B cell (primary cell): ENCODE data around the gene CNNM4. TPM values are rescaled to one million over a fixed set of nuclear protein-coding genes. Genes with fewer than 3 reads are reported as not detected.

Source experiments
- ATAC-seq: fragments of 200-7000 bp; cut with Tn5 transposase; one replicate; pipeline ENCODE4 v1.10.0; 2021; ENCODE audit warnings: low read depth, mild to moderate bottlenecking, moderate number of reproducible peaks, moderate library complexity
- CTCF ChIA-PET: fragments of 350-600 bp; sonication (Branson Sonifier 250); formaldehyde crosslinking; loops from one replicate; lab custom pipeline; 2021; ENCODE audit warnings: antibody characterized with exemption, inconsistent platforms; lab: Charles Lee
- POLR2A ChIA-PET: fragments of 350-600 bp; sonication (Branson Sonifier 250); formaldehyde crosslinking; loops from one replicate; lab custom pipeline; 2021; ENCODE audit warnings: antibody characterized with exemption; lab: Charles Lee
- DNase-seq: peaks from one replicate; pipeline ENCODE4 v3.0.0; 2013
- H2AFZ ChIP-seq: 2 replicates; pipeline ENCODE4 v1.6.1; 2012; ENCODE audit warnings: mild to moderate bottlenecking, low read depth, low read length; ENCODE audit not compliant: insufficient read depth, poor library complexity, severe bottlenecking
- H3K27ac ChIP-seq, 2 donors: 1 replicate in 1 of 2; 2 replicates in 1 of 2; pipeline ENCODE4 v1.5.1; 2012 to 2013; ENCODE audit warnings: low read length in 2 of 2, mild to moderate bottlenecking in 2 of 2, moderate library complexity in 1 of 2
- H3K27me3 ChIP-seq, 4 experiments: fragments of 200-600 bp in 1 of 4; sonication (generic) in 1 of 4; replicated peaks in 1 of 4; 1 replicate in 2 of 4; 2 replicates in 2 of 4; pipeline versions ENCODE4 v1.6.1 to v1.7.0; 2013 to 2016; ENCODE audit warnings: low read length in 3 of 4, mild to moderate bottlenecking in 2 of 4, mixed read lengths in 1 of 4, moderate library complexity in 1 of 4; ENCODE audit not compliant: insufficient read depth in 4 of 4, control insufficient read depth in 3 of 4; ENCODE audit errors: control extremely low read depth in 1 of 4
- H3K36me3 ChIP-seq, 2 experiments: replicated peaks in 1 of 2; 1 replicate in 1 of 2; 2 replicates in 1 of 2; pipeline versions ENCODE4 v1.6.1 to v1.7.1; 2013; ENCODE audit warnings: low read length in 1 of 2; ENCODE audit not compliant: insufficient read depth in 2 of 2, control insufficient read depth in 1 of 2; ENCODE audit errors: control extremely low read depth in 1 of 2, extremely low read depth in 1 of 2
- H3K4me1 ChIP-seq, 2 donors: fragments of 200-600 bp in 1 of 2; sonication (generic) in 1 of 2; 1 replicate in 1 of 2; 2 replicates in 1 of 2; pipeline versions ENCODE4 v1.5.1 to v1.6.1; 2013 to 2017; ENCODE audit warnings: low read length in 2 of 2; ENCODE audit not compliant: control insufficient read depth in 2 of 2, insufficient read depth in 2 of 2
- H3K4me2 ChIP-seq: replicated peaks from 2 replicates; pipeline ENCODE3; 2012; ENCODE audit warnings: mild to moderate bottlenecking, low read depth, low read length; ENCODE audit not compliant: poor library complexity, severe bottlenecking
- H3K4me3 ChIP-seq, 5 experiments: fragments of 200-600 bp in 1 of 5; sonication (generic) in 1 of 5; 1 replicate in 3 of 5; 2 replicates in 2 of 5; pipeline versions ENCODE4 v1.5.1 to v1.7.0; 2011 to 2016; ENCODE audit warnings: low read length in 4 of 5, mild to moderate bottlenecking in 4 of 5, low read depth in 2 of 5, control low read depth in 1 of 5, moderate library complexity in 1 of 5; ENCODE audit not compliant: insufficient read depth in 1 of 5; ENCODE audit errors: control extremely low read depth in 1 of 5, extremely low read depth in 1 of 5
- H3K79me2 ChIP-seq: fragments of 200-600 bp; sonication (generic); one replicate; pipeline ENCODE4 v1.6.0; 2016; ENCODE audit warnings: low read length; ENCODE audit not compliant: control insufficient read depth, insufficient read depth
- H3K9ac ChIP-seq: fragments of 200-600 bp; sonication (generic); 2 replicates; pipeline ENCODE4 v1.6.1; 2017; ENCODE audit warnings: mild to moderate bottlenecking, low read length, moderate library complexity
- H3K9me3 ChIP-seq, 3 donors: one replicate each; pipeline versions ENCODE4 v1.6.1 to v1.7.1; 2013; ENCODE audit warnings: low read length in 2 of 3; ENCODE audit not compliant: control insufficient read depth in 2 of 3, insufficient read depth in 1 of 3; ENCODE audit errors: control extremely low read depth in 1 of 3
- H4K20me1 ChIP-seq: 2 replicates; pipeline ENCODE4 v1.6.0; 2012; ENCODE audit warnings: mild to moderate bottlenecking, low read length; ENCODE audit not compliant: insufficient read depth, control insufficient read depth, poor library complexity, severe bottlenecking
- H3K27ac Mint-ChIP-seq: one replicate; pipeline ENCODE4 v1.8.0; 2021; ENCODE audit warnings: mixed read lengths
- H3K27me3 Mint-ChIP-seq: one replicate; pipeline ENCODE4 v1.8.0; 2021; ENCODE audit warnings: mixed read lengths
- H3K4me1 Mint-ChIP-seq: one replicate; pipeline ENCODE4 v1.8.0; 2021; ENCODE audit warnings: mixed read lengths
- H3K4me3 Mint-ChIP-seq: one replicate; pipeline ENCODE4 v1.8.0; 2021; ENCODE audit warnings: mixed read lengths
- H3K9me3 Mint-ChIP-seq: one replicate; pipeline ENCODE4 v1.8.0; 2022; ENCODE audit warnings: mixed read lengths; ENCODE audit not compliant: insufficient read depth
- EZH2 ChIP-seq: IDR thresholded peaks from 2 replicates; pipeline ENCODE4 v1.6.1; 2012; ENCODE audit warnings: borderline replicate concordance, low read depth, mild to moderate bottlenecking, moderate library complexity, low read length; ENCODE audit not compliant: insufficient read depth, poor library complexity, severe bottlenecking
- WGBS: methylation state at CpG from one replicate; pipeline ENCODE4 v1.1.5; 2013; ENCODE audit warnings: missing lambda C conversion rate; ENCODE audit not compliant: insufficient coverage; 5-methylcytosine and 5-hydroxymethylcytosine counted together
- intact Hi-C: fragments of 100-400 bp; cut with micrococcal nuclease; formaldehyde crosslinking; loops from one replicate; pipeline ENCODE4 v1.10.0; 2022
- polyA plus RNA-seq: library from polyadenylated mRNA; depleted of rRNA; stranded (reverse); fragments of >200 nt; gene quantifications from 2 replicates; pipeline ENCODE4 v1.2.3, GENCODE V29; 2012
- total RNA-seq, 2 donors: library from RNA; stranded (reverse); fragments of 120-200 nt in 1 of 2; gene quantifications; 1 replicate in 1 of 2; 2 replicates in 1 of 2; pipeline versions ENCODE4 v1.2.3 to v1.2.4, GENCODE V29; 2013 to 2022
- TF ChIP-seq, protein P1 (sequence below): fragments of 200-600 bp; IDR thresholded peaks from one replicate; pipeline ENCODE4 v1.8.0; 2022; ENCODE audit warnings: antibody characterized with exemption, mild to moderate bottlenecking

Gene CNNM4
- total and polyA plus RNA-seq, 2 donors (not counting 1 experiment from before 2014, with no cell fraction given), result 15.1 to 24.0 TPM

DNA sequence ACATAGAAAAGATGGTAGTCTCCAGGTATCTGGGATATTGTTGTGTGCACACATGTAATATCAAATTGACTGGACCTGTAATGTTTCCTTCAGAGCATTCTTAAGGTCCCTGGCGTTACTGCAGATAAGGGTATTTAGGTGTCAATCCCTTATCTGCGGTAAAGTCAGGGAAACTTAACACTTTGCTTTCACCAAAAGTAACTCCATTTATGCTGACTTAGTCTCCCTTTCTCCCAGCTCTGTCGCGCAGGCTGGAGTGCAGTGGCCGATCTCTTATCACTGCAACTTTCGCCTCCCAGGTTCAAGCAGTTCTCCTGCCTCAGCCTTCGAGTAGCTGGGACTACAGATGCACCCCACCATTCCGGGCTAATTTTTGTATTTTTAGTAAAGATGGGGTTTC is 57.2 kb downstream of the CNNM4 start:
- H3K4me3 Mint-ChIP-seq, result peak overlapping the region; percentile 84
- Histone ChIP-seq H3K36me3 (peaks cover 0 to 17% of the 10 kb centered on the region in 2 experiments), H3K9me3 (no peaks in the 10 kb centered on the region), H3K9ac (peak overlapping the region; percentile 61), H2AFZ (no peak overlapping the region), H3K4me1 (peaks cover 34 to 37% of the 10 kb centered on the region in 2 donors), H4K20me1 (peaks cover 57% of the 10 kb centered on the region), H3K27me3 (no peaks in the 10 kb centered on the region), H3K27ac (no peak overlapping the region), H3K4me2 (peak overlapping the region; percentile 87), H3K79me2 (peaks cover 57% of the 10 kb centered on the region), H3K4me3 (peak overlapping the region in 2 of 5 experiments; percentile 31 to 95)
- ChIA-PET POLR2A (interaction anchor here (0.6 to 0.7 kb wide), 2 partner anchors 11 to 34 kb away, joined by 3 read pairs; no protein-coding TSS in a partner anchor), CTCF (interaction anchor here (1.0 to 3.8 kb wide), 3 partner anchors 40 to 55 kb away, joined by 3 to 29 read pairs (median 4); partner anchors contain the start of gene ANKRD39)
- intact Hi-C loops, result loop anchor here (2.0 to 5.0 kb wide), 3 partner anchors 77 to 481 kb away; partner anchors contain the start of genes ARID5A, LMAN2L and NCAPH
- DNase-seq, result no peak
- H3K27me3 Mint-ChIP-seq, result no peaks in the 10 kb centered on the region
- peak overlapping the region; percentile 70 for H3K27ac Mint-ChIP-seq
- TF ChIP-seq, protein P1, sequence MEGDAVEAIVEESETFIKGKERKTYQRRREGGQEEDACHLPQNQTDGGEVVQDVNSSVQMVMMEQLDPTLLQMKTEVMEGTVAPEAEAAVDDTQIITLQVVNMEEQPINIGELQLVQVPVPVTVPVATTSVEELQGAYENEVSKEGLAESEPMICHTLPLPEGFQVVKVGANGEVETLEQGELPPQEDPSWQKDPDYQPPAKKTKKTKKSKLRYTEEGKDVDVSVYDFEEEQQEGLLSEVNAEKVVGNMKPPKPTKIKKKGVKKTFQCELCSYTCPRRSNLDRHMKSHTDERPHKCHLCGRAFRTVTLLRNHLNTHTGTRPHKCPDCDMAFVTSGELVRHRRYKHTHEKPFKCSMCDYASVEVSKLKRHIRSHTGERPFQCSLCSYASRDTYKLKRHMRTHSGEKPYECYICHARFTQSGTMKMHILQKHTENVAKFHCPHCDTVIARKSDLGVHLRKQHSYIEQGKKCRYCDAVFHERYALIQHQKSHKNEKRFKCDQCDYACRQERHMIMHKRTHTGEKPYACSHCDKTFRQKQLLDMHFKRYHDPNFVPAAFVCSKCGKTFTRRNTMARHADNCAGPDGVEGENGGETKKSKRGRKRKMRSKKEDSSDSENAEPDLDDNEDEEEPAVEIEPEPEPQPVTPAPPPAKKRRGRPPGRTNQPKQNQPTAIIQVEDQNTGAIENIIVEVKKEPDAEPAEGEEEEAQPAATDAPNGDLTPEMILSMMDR, result no peak
- no peak for TF ChIP-seq EZH2
- no peaks in the 10 kb centered on the region for H3K9me3 Mint-ChIP-seq
- ATAC-seq, result no peak
- H3K4me1 Mint-ChIP-seq, result peaks cover 64% of the 10 kb centered on the region
- 100% methylated on average over 4 of the region's 8 CpGs for WGBS
